ENCODE data around the gene CAMK1. TPM values are rescaled to one million over a fixed set of nuclear protein-coding genes. Genes with fewer than 3 reads are reported as not detected.

The CAMK1 gene
- total and polyA plus RNA-seq, 2 donors (not counting 3 experiments of a cell fraction or from before 2014, with no cell fraction given): 23.5 to 28.4 TPM

DNA sequence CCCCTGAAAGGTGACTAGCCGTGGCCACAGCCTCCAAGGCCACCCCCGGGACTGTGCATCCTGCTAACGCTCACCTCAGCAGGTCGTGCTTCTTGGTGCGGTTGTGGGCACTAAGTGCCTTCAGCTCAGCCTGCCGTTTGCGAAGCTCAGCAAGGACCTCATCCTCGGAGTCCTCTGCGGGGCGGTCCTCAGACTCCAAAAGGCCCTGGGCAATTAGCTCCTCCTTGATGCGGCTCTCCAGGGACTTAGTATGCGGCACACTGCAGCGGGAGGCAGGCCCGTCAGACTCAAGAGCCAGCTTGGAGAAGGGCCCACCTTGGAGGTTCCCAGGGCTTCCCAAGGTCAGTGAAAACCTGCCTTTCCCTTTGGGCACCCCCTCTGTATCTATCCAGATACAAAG is 14.2 kb upstream of the CAMK1 start:
- intact Hi-C loops (cut with micrococcal nuclease) (no loop called here), dilution Hi-C loops (cut with MboI; ENCODE audit: extremely low pct_ligation_motif_present, low sequenced_read_pairs) (no loop called here)
- ChIA-PET CTCF (no interaction called here), POLR2A (no interaction called here)
- Histone ChIP-seq H3K9ac (replicated peaks; ENCODE audit: extremely low read depth, insufficient read depth, low read length) (no peak overlapping the region), H3K27me3 (ENCODE audit: control insufficient read depth in 2 of 2, insufficient read depth in 2 of 2, low read length in 2 of 2) (no peaks in the 10 kb centered on the region), H4K20me1 (replicated peaks; ENCODE audit: control insufficient read depth, extremely low read depth, insufficient read depth, low read length) (no peaks in the 10 kb centered on the region), H2AFZ (ENCODE audit: low read depth, low read length) (no peak overlapping the region), H3K4me2 (ENCODE audit: insufficient read depth, low read length) (no peak overlapping the region), H3K9me3 (replicated peaks; ENCODE audit: control insufficient read depth, insufficient read depth, low read length) (no peaks in the 10 kb centered on the region), H3K27ac (ENCODE audit: insufficient read depth, low read depth, low read length) (no peak overlapping the region), H3K4me1 (ENCODE audit: control insufficient read depth, extremely low read depth, insufficient read depth, low read length) (no peaks in the 10 kb centered on the region), H3K4me3 (replicated peaks in 1 of 3; ENCODE audit: insufficient read depth in 1 of 3, low read depth in 1 of 3, low read length in 3 of 3) (no peak overlapping the region), H3K79me2 (ENCODE audit: control insufficient read depth, insufficient read depth, low read length) (no peaks in the 10 kb centered on the region), H3K9me1 (replicated peaks; ENCODE audit: control insufficient read depth, extremely low read depth, insufficient read depth, low read length) (no peaks in the 10 kb centered on the region), H3K36me3 (ENCODE audit: control insufficient read depth in 2 of 2, extremely low read depth in 1 of 2, insufficient read depth in 2 of 2, low read length in 2 of 2) (peaks cover 0 to 5% of the 10 kb centered on the region in 2 experiments)
- FAIRE-seq (no peak), DNase-seq (ENCODE audit: low read depth, low spot score) (no peak)
- TF ChIP-seq POLR2A (IDR thresholded peaks at IDR 0.05; ENCODE audit: low read depth, low read length) (no peak), FOS (IDR thresholded peaks at IDR 0.05; ENCODE audit: borderline replicate concordance, insufficient read depth, low read length) (no peak), MYC (IDR thresholded peaks at IDR 0.05; ENCODE audit: low read depth, low read length) (no peak), EZH2 (IDR thresholded peaks at IDR 0.05; ENCODE audit: borderline replicate concordance, low read depth, low read length, severe bottlenecking) (no peak), JUN (IDR thresholded peaks at IDR 0.05; ENCODE audit: borderline replicate concordance, insufficient read depth, insufficient read length, low read depth) (no peak), GATA2 (IDR thresholded peaks at IDR 0.05; ENCODE audit: insufficient read depth, insufficient read length, low read depth, low read length) (no peak), POLR2AphosphoS5 (IDR thresholded peaks at IDR 0.05; ENCODE audit: insufficient read depth, low read depth, low read length) (no peak)
- TF ChIP-seq, protein P1, sequence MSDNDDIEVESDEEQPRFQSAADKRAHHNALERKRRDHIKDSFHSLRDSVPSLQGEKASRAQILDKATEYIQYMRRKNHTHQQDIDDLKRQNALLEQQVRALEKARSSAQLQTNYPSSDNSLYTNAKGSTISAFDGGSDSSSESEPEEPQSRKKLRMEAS (IDR thresholded peaks at IDR 0.05; ENCODE audit: insufficient read depth, insufficient read length): no peak
- TF ChIP-seq, protein P2, sequence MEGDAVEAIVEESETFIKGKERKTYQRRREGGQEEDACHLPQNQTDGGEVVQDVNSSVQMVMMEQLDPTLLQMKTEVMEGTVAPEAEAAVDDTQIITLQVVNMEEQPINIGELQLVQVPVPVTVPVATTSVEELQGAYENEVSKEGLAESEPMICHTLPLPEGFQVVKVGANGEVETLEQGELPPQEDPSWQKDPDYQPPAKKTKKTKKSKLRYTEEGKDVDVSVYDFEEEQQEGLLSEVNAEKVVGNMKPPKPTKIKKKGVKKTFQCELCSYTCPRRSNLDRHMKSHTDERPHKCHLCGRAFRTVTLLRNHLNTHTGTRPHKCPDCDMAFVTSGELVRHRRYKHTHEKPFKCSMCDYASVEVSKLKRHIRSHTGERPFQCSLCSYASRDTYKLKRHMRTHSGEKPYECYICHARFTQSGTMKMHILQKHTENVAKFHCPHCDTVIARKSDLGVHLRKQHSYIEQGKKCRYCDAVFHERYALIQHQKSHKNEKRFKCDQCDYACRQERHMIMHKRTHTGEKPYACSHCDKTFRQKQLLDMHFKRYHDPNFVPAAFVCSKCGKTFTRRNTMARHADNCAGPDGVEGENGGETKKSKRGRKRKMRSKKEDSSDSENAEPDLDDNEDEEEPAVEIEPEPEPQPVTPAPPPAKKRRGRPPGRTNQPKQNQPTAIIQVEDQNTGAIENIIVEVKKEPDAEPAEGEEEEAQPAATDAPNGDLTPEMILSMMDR (IDR thresholded peaks at IDR 0.05; ENCODE audit: extremely low read depth in 1 of 2, insufficient read depth in 1 of 2, low read depth in 1 of 2, low read length in 2 of 2): no peak
- BruUV-seq (replicated peaks): no TSS peak
